Left colon (tissue), 2 donors: ENCODE data around the gene CEP128. TPM values are rescaled to one million over a fixed set of nuclear protein-coding genes. Genes with fewer than 3 reads are reported as not detected.

Source experiments
- ATAC-seq: fragments of 200-7000 bp; cut with Tn5 transposase; one replicate; pipeline ENCODE4 v1.9.1; 2020; ENCODE audit warnings: mild to moderate bottlenecking, moderate library complexity
- DNase-seq, 2 donors: peaks; one replicate each; pipeline ENCODE4 v3.0.0-alpha.2; 2020
- intact Hi-C, 2 donors: fragments of 100-400 bp; cut with DNase I in 1 of 2; cut with micrococcal nuclease in 1 of 2; formaldehyde crosslinking; loops; one replicate each; pipeline versions ENCODE4 v1.11.2 to v1.14.0; 2022; cut with DNase I, micrococcal nuclease
- total RNA-seq, 2 donors: library from RNA; stranded (reverse); fragmentation: NEBNext Ultra II Directional; extraction: Animal tissue kit (Norgen Biotek cat#: 25700); gene quantifications; one replicate each; pipeline ENCODE4 v1.2.1, GENCODE V29; 2021
- donor health status: DM: no; HTN: no; CAD: no.
- donor health status: DM: yes; HTN: yes; CAD: no.

Gene CEP128
- total RNA-seq, 2 donors from 2014 or later, result 2.7 to 5.6 TPM

DNA sequence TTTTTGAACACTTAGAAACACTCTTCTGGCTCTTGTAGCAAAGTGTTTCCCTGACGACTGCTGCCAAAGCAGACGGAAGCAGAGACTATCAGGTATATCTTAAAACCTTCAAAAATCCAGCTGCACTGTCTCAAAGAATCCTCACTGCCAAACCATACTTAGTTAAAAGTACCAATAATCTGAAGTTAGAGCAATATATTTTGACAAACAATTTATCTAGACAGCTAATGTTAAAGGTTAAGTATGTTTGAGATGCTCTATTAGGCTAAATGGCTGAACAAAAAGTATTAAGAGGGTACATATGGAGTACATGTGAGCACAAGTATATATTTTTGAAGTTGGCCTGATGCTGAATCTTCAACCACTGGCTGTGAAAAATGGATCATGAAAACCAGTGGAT is 398.3 kb downstream of the CEP128 start:
- ATAC-seq, result no peak
- DNase-seq, result no peak
- intact Hi-C loops, result no loop called here

DNA sequence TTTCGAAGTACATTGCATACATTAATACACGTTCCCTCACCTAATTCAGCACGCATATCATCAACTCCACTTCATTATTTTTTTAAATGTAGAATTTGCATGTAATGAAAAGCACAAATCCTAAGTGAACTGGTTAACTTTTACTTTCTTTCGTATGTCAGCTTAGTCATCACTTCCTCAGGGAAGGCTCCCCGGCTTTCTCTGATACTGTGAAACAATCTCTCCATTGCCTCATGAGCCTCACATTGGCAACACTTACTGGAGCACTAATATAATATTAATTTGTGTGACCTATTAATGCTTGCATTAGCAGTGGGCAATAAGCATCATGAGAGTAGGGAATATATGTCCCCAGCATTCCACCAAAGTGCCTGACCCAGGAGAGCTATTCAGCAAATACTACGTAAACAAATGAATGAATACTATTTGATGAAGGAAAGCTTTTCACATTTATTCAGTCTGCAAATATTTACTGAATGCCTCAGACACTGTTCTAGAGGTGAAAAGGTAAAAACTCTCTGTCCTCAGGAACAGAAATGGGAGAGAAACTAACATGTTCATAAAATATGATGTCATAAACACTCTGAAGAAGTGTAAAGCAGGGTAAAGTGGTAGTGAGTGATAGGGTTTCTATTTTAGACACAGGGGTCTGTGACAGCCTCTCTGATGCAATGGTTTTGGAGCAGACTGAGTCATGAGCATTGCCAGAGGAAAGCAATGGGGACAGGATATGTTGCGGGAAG is 402.7 kb downstream of the CEP128 start:
- DNase-seq, result no peak
- ATAC-seq, result no peak
- intact Hi-C loops, result no loop called here

DNA sequence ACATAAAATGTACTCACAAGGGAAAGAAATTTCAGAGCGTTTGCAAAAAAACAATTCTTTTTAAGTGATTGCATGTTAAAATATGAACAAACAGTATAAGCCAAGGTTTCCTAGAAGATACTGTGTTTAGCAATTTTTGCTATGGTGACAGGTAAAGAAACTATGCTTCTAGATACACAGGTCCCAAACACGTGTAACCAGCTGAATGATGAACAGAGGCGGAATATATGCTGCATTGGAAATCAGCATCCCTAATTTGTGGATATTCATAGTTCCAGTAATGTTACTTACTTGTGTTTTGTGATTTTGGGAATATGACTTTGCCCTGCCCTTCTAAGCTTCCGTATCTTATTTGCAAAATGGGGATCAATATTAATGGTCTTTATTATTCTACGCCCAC is 403.9 kb downstream of the CEP128 start:
- no peak for ATAC-seq
- intact Hi-C loops, result no loop called here

GRCh38 chr14:80536456-80536855 is 405.1 kb downstream of the CEP128 start:
- intact Hi-C loops, result no loop called here
- no peak for DNase-seq
- no peak for ATAC-seq

More for the DNA sequence above, 403.9 kb downstream of the CEP128 start:
- no peak for DNase-seq

DNA sequence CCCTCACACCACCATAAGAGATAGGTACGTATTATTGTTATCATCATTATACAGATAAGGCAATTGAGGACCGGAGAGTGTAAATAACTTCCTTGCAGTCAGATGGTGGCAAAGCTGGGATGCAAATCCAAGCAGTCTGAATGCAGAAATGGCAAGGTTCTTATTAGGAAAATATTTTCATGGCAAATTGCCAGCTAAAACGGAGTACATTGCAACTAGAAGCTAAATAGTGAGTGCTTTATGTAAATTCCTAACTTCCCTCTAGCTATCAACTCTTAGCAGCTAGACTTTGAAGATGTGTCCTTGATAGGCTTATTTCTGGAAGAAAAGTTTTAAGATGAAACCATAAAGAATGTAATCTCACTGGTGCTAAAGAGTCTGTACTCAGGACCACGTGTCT is 406.4 kb downstream of the CEP128 start:
- DNase-seq, result no peak
- intact Hi-C loops, result no loop called here
- no peak for ATAC-seq

DNA sequence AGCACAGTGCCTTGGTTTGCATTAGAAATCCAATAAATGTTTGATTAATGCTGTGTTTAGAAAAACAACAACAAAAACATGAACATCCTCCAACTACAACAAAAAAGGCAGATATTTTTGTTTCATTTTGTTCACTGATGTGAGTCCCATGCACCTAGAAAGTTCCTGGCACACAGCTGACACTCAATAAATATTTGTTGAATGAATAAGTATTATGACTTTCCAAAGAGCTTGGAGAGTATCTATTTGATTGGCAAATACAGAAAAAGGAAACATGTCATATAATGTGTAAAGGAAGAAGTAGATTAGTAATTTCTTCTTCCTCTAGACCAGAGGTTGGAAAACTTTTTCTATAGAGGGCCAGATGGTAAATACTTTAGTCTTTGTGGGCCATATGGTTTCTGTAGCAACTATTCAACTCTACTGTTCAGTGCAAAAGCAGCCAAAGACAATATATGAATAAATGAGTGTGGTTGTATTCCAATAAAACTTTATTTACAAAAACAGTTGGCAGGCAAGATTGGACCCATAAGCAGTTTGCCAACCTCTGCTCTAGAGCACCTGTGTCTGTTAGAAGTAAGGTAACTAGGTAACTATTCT is 417.9 kb downstream of the CEP128 start:
- ATAC-seq, result peak; percentile 86
- DNase-seq, result no peak
- intact Hi-C loops, result no loop called here

DNA sequence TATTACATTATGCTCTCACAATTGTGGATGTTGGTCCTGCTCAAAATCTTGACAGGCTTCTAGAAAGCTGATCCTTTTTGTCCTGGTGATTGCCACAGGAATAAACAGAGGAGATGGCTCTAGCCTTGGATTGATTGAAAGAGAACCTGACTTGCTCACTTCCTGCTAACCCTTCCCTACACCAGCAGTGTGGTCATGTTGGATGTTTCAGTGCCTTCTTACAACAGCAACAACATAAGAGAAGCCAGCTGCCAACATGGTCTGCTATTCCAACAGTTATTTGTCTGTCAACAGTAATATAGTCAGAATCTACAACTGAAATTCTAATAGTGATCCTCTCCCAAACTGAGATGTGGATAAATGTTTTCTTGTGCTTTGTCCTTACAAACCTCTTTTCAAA is 418.6 kb downstream of the CEP128 start:
- intact Hi-C loops, result no loop called here
- DNase-seq (no peak), ATAC-seq (peak; percentile 42)

GRCh38 chr14:80522411-80522810 is 419.1 kb downstream of the CEP128 start:
- ATAC-seq, result no peak
- intact Hi-C loops, result no loop called here
- DNase-seq, result no peak

- intact Hi-C loops, result no loop called here
- no peak for DNase-seq
- no peak for ATAC-seq
Measured at GRCh38 chr14:80521456-80521855, 420.1 kb downstream of the CEP128 start.

DNA sequence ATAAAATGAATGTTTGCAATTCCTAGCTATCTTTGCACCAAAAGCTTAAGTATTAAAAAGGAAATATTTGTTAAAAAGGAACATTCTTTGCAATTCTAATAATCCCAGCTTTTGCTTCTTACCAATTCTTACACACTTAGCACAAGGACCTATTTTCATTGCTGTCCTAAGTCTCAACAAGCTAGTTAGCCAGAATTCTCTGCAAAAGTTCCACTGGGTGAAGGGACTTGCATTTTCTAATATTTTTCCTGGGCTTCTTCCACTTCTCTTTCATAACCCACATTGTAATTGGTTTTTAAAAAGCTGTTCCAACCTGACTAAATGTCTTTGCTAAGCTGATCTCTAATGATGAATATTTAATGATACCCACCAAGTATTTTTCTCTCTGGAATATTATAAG is 422.5 kb downstream of the CEP128 start:
- DNase-seq, result no peak
- intact Hi-C loops, result no loop called here
- no peak for ATAC-seq

DNA sequence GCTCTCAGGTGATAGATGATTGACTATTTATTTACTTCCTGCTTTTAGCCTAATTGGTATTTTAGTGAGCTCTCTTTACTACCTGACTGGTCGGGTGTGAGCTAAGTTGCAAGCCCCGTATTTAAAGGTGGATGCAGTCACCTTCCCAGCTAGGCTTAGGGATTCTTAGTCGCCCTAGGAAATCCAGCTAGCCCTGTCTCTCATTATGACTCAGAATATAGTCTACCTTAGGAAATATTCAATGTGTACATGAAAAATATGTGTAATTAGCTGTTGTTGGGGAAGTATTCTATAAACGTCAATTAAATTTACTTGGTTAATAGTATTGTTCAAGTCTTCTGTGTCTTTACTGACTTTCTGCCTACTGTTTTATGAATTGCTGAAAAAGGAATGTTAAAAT is 423.4 kb downstream of the CEP128 start:
- DNase-seq, result no peak
- intact Hi-C loops, result no loop called here
- no peak for ATAC-seq

DNA sequence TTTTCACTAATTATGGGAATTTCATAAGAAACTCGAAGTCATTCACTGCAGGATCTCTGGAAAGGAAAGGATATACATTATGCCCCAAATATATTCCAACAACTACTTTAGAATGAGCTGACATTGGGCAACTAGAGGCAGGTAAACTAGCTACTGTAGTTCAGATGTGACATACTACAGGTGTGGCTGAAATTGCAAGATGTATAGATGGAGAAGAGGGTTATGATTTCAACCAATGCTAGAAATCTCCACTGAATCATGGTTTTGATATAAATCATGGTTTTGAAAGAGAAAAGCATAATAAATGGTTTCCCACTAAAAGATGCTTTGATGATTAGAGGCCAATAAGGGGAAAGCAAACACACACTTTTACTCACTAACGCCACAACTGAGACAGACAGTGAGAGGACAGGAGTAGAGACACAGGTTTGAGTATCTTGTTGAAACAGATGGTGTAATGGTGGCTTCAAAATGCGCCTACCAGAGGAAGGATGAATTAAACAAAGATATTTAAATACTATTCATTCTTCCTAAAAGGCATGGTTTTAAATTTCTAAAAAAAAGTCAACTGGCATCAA is 434.2 kb downstream of the CEP128 start:
- intact Hi-C loops, result no loop called here
- ATAC-seq (no peak), DNase-seq (no peak)

DNA sequence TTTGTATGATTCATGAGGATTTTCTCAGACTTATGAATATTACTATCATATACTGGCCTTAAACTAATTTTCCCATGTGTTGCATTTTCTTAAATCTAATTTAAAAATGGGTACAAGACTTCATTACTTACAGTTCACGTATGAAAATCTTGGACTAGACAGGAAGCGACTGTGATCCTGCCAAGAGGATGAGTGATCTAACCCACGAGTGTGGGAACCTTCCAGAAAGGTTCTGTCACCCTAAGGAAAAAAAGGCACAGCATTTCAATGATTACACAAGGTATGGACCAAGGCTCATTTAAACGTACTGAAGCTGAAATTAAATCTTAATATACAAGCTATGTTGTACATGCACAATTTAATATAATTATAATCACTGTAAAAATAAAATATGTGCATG is 436.8 kb downstream of the CEP128 start:
- intact Hi-C loops, result no loop called here
- ATAC-seq (no peak), DNase-seq (no peak)

- ATAC-seq (peak; percentile 95), DNase-seq (no peak)
- intact Hi-C loops, result no loop called here
Measured at GRCh38 chr14:80498533-80498932, 443.0 kb downstream of the CEP128 start.

DNA sequence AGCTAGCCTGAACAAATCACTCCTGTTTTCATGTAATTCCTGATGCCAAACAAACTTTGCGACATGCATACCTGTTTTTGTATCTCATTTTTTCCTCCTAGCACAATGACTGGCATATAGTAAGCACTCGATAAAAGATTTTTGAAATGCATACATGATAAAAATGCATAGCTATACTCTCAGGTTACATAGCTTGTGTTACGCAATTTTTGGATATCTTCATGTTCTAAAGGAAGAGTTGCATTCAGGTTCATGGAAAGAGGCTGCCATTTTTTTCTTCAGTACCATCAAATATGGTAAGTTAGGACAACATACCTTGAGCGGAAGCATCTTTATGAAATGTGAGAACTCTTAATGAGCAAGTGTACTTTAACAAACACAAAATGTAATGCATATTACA is 445.4 kb downstream of the CEP128 start:
- ATAC-seq, result no peak
- intact Hi-C loops, result no loop called here
- no peak for DNase-seq

DNA sequence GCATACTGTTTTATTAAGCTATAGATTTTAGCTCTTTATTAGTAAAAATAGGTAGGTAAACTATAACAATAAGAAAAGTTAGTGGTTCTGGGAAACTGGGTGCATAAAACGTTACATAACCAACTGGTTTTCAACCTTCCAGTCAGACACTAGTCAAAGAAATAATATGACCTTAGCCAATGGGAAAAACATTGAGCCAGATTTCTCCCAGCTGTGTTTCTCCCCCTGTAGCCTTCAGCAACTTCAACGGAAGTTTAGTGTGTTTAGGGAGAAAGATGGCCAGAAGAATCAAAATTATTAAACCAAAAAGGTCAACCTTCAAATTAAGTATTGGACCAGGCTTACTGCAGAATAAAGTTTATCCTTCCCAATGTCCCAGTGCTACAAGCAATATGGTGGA is 446.8 kb downstream of the CEP128 start:
- intact Hi-C loops, result no loop called here
- ATAC-seq (no peak), DNase-seq (no peak)

DNA sequence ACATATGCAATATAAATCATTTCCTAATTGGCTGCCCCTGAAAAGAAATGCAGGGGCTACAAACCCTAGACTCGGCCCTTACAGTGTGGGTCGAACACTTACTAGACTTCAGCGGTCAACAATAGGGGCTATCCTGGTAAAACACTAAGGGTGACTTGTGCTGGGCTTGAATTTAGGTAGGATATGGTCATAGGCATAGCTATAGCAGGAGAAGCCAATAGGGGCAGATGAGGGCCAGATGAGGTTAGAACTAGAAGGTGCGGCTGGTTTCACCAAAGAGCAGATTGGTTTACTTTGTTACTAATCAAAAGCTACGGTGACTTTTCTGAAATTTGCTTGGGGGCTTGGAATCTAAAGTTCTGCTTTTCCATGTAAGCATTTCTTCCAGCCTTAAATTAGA is 447.9 kb downstream of the CEP128 start:
- no peak for ATAC-seq
- intact Hi-C loops, result no loop called here
- DNase-seq, result no peak

DNA sequence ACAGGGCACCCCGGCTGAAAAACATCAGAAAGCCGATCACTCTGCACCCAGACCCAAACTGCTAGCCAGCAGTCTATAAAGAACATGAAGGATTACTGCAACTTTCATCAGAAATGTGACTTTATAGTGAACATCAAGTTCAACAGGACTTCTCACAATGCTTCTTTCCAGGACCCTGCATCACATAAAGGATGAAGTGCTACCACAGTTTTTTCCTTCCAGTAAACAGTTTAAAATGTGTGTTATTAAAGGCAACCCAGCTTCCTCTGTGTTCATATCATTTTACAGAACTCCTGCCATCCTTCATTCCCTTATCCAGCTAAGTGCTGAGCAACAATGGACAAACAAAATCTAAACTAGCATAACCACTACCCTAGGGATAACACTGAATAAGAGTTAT is 449.9 kb downstream of the CEP128 start:
- ATAC-seq (no peak), DNase-seq (no peak)
- intact Hi-C loops, result no loop called here

DNA sequence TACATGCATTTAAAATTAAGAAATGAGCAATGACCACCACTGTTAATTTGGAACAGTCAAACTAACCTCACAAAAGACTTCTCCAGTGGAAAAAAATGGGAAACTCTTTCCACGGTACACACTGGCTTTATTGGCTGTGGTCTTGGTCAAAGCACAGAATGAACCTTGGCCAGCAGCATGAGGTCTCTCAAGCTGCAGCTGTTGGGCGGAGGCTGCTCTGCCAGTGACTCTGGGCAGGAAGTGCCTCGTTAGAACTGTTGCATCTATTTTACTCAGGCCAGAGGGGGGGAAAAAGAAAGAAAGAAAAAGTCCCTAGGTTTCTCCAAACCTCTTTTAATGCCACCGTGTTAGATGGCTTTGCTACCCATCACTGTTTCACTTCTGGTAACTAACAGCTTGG is 450.4 kb downstream of the CEP128 start:
- peak; percentile 99 for ATAC-seq
- peak; percentile 52 to 60 for DNase-seq
- intact Hi-C loops, result no loop called here

GRCh38 chr14:80489513-80489912 is 452.0 kb downstream of the CEP128 start:
- no peak for DNase-seq
- intact Hi-C loops, result no loop called here
- no peak for ATAC-seq

DNA sequence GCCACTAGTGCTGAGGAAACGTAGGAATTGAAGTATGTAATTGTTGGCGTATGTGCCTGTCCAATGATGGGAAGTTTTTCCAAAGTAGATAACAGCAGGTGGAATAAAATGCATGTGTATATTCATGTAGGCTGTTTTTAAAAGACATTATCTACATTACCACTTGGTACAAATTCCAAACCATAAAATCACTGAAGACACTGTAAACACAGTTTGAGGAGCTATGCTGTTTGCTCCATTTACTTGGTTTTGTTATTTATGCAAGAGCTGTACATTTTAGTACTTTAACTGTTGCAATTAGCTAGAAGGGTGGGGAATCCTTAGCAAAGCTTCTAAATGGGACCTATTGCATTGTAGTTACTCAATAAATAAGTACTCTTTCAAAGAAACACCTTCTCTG is 455.8 kb downstream of the CEP128 start:
- intact Hi-C loops, result no loop called here
- no peak for ATAC-seq
- DNase-seq, result no peak
